AG10803 (cell line): ENCODE results near the gene RAI14.
"Not testable (repeated sequence)": the region's sequence is repeated elsewhere in the genome, so short reads cannot be mapped to it uniquely, and the experiment has no call there.

ENCODE experiments used
- DNase-seq: peaks from one replicate; pipeline ENCODE4 v3.0.0; 2010; ENCODE audit warnings: low read depth
- H3K4me3 ChIP-seq: 2 replicates; pipeline ENCODE4 v1.5.1; 2011; ENCODE audit warnings: mild to moderate bottlenecking, low read length, control low read depth
- CTCF ChIP-seq: conservative IDR thresholded peaks from 2 replicates; pipeline ENCODE4 v1.5.1; 2011; ENCODE audit warnings: mild to moderate bottlenecking, low read length, control low read depth, inconsistent platforms

RAI14 gene

GRCh38 chr5:34742061-34742460 is 85.9 kb downstream of the RAI14 start:
- TF ChIP-seq CTCF: no peak
- no peak for DNase-seq
- no peak overlapping the region for H3K4me3 ChIP-seq

DNA sequence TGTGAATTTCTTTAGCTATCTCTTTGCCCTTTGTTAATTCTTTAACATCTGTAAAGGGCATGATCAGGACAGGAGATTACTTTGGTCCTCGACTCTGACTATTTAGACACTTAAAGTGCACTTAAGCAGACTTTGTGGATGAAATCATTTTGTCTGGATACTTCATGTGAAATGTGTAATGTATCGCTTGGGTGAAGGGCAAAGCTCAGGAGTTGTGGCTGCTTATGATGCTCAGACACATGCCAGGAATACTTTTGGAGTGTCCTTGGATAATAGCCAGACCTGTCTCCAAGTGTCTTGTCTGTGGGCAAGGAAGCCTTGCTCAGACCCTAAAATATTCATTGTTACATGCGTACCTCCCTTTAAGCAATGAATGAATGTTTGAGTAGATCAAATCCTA is 87.8 kb downstream of the RAI14 start:
- DNase-seq: peak; percentile 98

DNA sequence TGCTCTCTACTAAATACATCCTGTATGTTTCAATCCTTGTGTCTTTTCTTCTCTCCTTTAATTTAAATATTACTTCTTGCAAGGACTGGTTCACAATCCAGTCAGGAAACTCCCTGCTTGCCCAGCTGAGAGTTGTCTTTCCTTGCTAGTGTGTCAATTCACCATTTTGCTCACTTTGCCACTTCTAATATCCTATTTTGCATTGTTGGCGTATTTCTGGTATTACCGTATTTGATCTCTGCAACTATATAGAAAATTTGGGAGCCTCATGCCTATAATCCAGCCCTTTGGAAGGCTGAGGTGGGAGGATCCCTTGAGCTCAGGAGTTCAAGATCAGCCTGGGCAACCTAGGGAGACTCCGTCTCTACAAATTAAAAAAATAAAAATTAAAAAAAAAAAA is 92.3 kb downstream of the RAI14 start:
- no peak for TF ChIP-seq CTCF
- H3K4me3 ChIP-seq: no peak overlapping the region
- no peak for DNase-seq

More for the DNA sequence above, 87.8 kb downstream of the RAI14 start:
- H3K4me3 ChIP-seq: no peak overlapping the region
- TF ChIP-seq CTCF: no peak

GRCh38 chr5:34749431-34749873 is 93.3 kb downstream of the RAI14 start:
- H3K4me3 ChIP-seq: no peak overlapping the region

DNA sequence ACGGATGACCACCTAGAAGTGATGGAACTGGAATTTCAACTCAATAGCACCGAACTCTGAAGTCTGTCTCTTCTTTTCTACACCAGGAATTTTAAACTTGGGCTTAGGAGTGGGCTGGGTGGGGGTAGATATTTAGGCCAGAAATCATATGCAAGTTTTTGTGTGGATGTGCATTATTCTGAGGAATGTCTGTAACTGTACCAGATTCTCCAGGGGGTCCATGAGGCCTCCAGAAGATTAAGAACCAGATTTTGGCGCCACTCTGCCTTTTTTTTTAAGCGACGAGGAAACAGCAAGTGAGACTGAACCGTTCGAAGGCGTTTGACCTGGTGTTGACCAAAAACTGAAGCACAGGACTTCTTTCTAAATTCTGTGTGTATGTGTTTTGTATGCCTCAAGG is 94.1 kb downstream of the RAI14 start:
- no peak for DNase-seq
- TF ChIP-seq CTCF: no peak
- no peak overlapping the region for H3K4me3 ChIP-seq

More at GRCh38 chr5:34749431-34749873, 93.3 kb downstream of the RAI14 start:
- TF ChIP-seq CTCF: no peak
- DNase-seq: peak; percentile 98

- no peak overlapping the region for H3K4me3 ChIP-seq
- TF ChIP-seq CTCF: no peak
- no peak for DNase-seq
Measured at GRCh38 chr5:34751807-34752736, 95.9 kb downstream of the RAI14 start.

DNA sequence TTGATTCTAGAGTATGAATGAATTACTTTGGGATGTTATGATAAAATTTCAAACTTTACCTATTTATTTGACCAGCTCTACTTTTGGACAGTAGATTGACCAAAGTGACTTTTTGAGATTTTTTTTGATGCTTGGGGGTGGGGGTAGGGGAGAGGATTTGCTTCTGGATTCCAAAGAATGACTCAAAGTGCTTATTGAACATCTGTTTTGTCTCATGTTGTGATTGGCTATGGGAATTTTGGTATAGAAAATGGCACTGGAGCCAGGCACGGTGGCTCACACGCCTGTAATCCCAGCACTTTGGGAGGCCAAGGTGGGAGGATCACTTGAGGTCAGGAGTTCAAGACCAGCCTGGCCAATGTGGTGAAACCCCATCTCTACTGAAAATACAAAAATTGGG is 97.1 kb downstream of the RAI14 start:
- H3K4me3 ChIP-seq: not testable (repeated sequence)
- peak; percentile 39 for DNase-seq
